ENCODE data around the gene RAB27A. TPM values are rescaled to one million over a fixed set of nuclear protein-coding genes. Genes with fewer than 3 reads are reported as not detected.

RAB27A gene
- total and polyA plus RNA-seq, 2 of the 13 experiments (the other 11 are each of a cell fraction or from before 2014, with no cell fraction given): 3.4 to 8.1 TPM

- BruUV-seq (replicated peaks): TSS peak; percentile 58
- H3K4me3 ChIP-seq (replicated peaks in 1 of 3; ENCODE audit: insufficient read depth in 1 of 3, low read depth in 2 of 3, low read length in 3 of 3): peak within 1 kb of the TSS; percentile 66 to 91 (median 76)
- in situ Hi-C loops (cut with HindIII; ENCODE audit: extremely low pct_ligation_motif_present, low pct_unique_long_range_greater_than_20kb): no loop called here
- DNase-seq (ENCODE audit: low spot score) (peak; percentile 82), FAIRE-seq (no peak), ATAC-seq (peak; percentile 97)
- H3K36me3 ChIP-seq (replicated peaks in 1 of 2; ENCODE audit: control insufficient read depth in 1 of 2, insufficient read depth in 2 of 2, low read length in 2 of 2): no peaks in the 10 kb centered on the region
- peak within 1 kb of the TSS; percentile 65 for H3K4me2 ChIP-seq (ENCODE audit: low read depth, low read length)
- under 1% methylated on average over 41 of the region's 49 CpGs for WGBS (ENCODE audit: low lambda C conversion rate)
- H3K79me2 ChIP-seq (ENCODE audit: insufficient read depth, low read length): peaks cover 24% of the 10 kb centered on the region
- peak within 1 kb of the TSS; percentile 93 for H3K27ac ChIP-seq (ENCODE audit: extremely low read length, insufficient read depth, low read length)
- peak within 1 kb of the TSS; percentile 75 for H2AFZ ChIP-seq (ENCODE audit: low read length)
- H3K4me1 ChIP-seq (ENCODE audit: insufficient read depth, low read length): peaks cover 21% of the 10 kb centered on the region
- intact Hi-C loops (cut with micrococcal nuclease; ENCODE audit: unreplicated experiment): loop anchor here (5.0 kb wide), 2 partner anchors 88 to 118 kb away; partner anchors contain the start of genes CCPG1 and PIERCE2
- no peaks in the 10 kb centered on the region for H3K9me3 ChIP-seq (ENCODE audit: low read length)
- H3K9ac ChIP-seq (ENCODE audit: insufficient read depth, low read depth, low read length): peak within 1 kb of the TSS; percentile 91
- ChIA-PET POLR2A (interaction anchor here (0.9 to 2.3 kb wide), 7 partner anchors 13 to 122 kb away, joined by 3 to 30 read pairs (median 4); partner anchors contain the start of genes CCPG1, PIERCE2 and RSL24D1), CTCF (ENCODE audit: low intra/inter-chr PET ratio, low total read pairs) (interaction anchor here (0.9 kb wide), 1 partner anchor 117 kb away, joined by 3 read pairs; no protein-coding TSS in a partner anchor)
- H3K27me3 ChIP-seq (ENCODE audit: control insufficient read depth in 1 of 2, insufficient read depth in 2 of 2, low read length in 2 of 2): no peaks in the 10 kb centered on the region
- no peaks in the 10 kb centered on the region for H4K20me1 ChIP-seq (ENCODE audit: insufficient read depth, low read length)
- TF ChIP-seq SNAI1 (CRISPR knock-in tag; IDR thresholded peaks at IDR 0.05; ENCODE audit: borderline replicate concordance) (peak; percentile 81; the same call in 1 of the 2 replicates), ZNF777 (CRISPR knock-in tag; IDR thresholded peaks at IDR 0.05) (peak; percentile 98), HNF4A (CRISPR knock-in tag; IDR thresholded peaks at IDR 0.05) (0 out of 2 replicates have a peak, but pooled peaks have one; percentile 1), ZZZ3 (CRISPR knock-in tag; IDR thresholded peaks at IDR 0.05; ENCODE audit: borderline replicate concordance) (peak; percentile 91; the same call in 1 of the 2 replicates), ATAD3A (CRISPR knock-in tag; IDR thresholded peaks at IDR 0.05) (no peak), ZXDC (CRISPR knock-in tag; IDR thresholded peaks at IDR 0.05) (no peak), ZNF878 (CRISPR knock-in tag; IDR thresholded peaks at IDR 0.05) (0 out of 2 replicates have a peak, but pooled peaks have one; percentile 33), GLMP (CRISPR knock-in tag; IDR thresholded peaks at IDR 0.05; ENCODE audit: borderline replicate concordance) (no peak), TOE1 (CRISPR knock-in tag; IDR thresholded peaks at IDR 0.05) (no peak), ZBTB39 (CRISPR knock-in tag; IDR thresholded peaks at IDR 0.05) (no peak), SAFB2 (CRISPR knock-in tag; IDR thresholded peaks at IDR 0.05; ENCODE audit: borderline replicate concordance, low read depth) (0 out of 2 replicates have a peak, but pooled peaks have one; percentile 20), ARNTL (CRISPR knock-in tag; IDR thresholded peaks at IDR 0.05) (peak; percentile 50; the same call in 1 of the 2 replicates), THAP7 (CRISPR knock-in tag; IDR thresholded peaks at IDR 0.05) (peak; percentile 94), IKZF4 (CRISPR knock-in tag; IDR thresholded peaks at IDR 0.05; ENCODE audit: borderline replicate concordance, low read depth, not compliant biosample characterization) (no peak), ADNP (CRISPR knock-in tag; IDR thresholded peaks at IDR 0.05) (no peak)
Measured at GRCh38 chr15:55318588-55319494, 29.2 kb upstream of the RAB27A start, which contains the start of the genes PIGB and PIGBOS1. Gene PIGB (plus strand): TSS chr15:55319222. CDS start chr15:55319251, 29 bp downstream. Gene PIGBOS1 (minus strand): TSS chr15:55319123. CDS start chr15:55317792, 1,331 bp downstream.
